GM19193 (cell line): ENCODE data around the gene TRA2B.

Experiments
- POLR2A ChIP-seq: IDR thresholded peaks from 4 replicates; pipeline ENCODE4 v1.6.1; 2011; ENCODE audit not compliant: insufficient read depth, insufficient read length; ENCODE audit errors: extremely low read depth

The TRA2B gene

GRCh38 chr3:185961675-185962232, 23.9 kb upstream of the TRA2B start:
- no peak for TF ChIP-seq POLR2A

- TF ChIP-seq POLR2A, result no peak
Observed at GRCh38 chr3:185960522-185961288, 22.9 kb upstream of the TRA2B start.

- no peak for TF ChIP-seq POLR2A
Observed at GRCh38 chr3:185959609-185960521, 22.1 kb upstream of the TRA2B start.

- TF ChIP-seq POLR2A, result no peak
Observed at GRCh38 chr3:185958626-185959025, 20.8 kb upstream of the TRA2B start.

GRCh38 chr3:185956244-185956643, 18.4 kb upstream of the TRA2B start:
- no peak for TF ChIP-seq POLR2A

GRCh38 chr3:185954366-185954723, 16.5 kb upstream of the TRA2B start:
- no peak for TF ChIP-seq POLR2A

GRCh38 chr3:185950728-185951127, 12.9 kb upstream of the TRA2B start:
- no peak for TF ChIP-seq POLR2A

GRCh38 chr3:185949515-185949914, 11.7 kb upstream of the TRA2B start:
- TF ChIP-seq POLR2A, result no peak

GRCh38 chr3:185948292-185948691, 10.5 kb upstream of the TRA2B start:
- no peak for TF ChIP-seq POLR2A

- TF ChIP-seq POLR2A, result no peak
Observed at GRCh38 chr3:185943760-185944106, 5.9 kb upstream of the TRA2B start.

- TF ChIP-seq POLR2A, result no peak
Observed at GRCh38 chr3:185942907-185943759, 5.3 kb upstream of the TRA2B start.

- no peak for TF ChIP-seq POLR2A
Observed at GRCh38 chr3:185942396-185942795, 4.6 kb upstream of the TRA2B start.

GRCh38 chr3:185940951-185941350, 3.1 kb upstream of the TRA2B start:
- no peak for TF ChIP-seq POLR2A

GRCh38 chr3:185939721-185940120, 1.9 kb upstream of the TRA2B start:
- no peak for TF ChIP-seq POLR2A

- TF ChIP-seq POLR2A, result no peak
Observed at GRCh38 chr3:185936814-185937688, 763 bp downstream of the TRA2B start.

- TF ChIP-seq POLR2A, result no peak
Observed at GRCh38 chr3:185936273-185936629, 1.6 kb downstream of the TRA2B start.
